Dermis blood vessel endothelial cell (primary cell): ENCODE results near the gene IMMT. TPM values are rescaled to one million over a fixed set of nuclear protein-coding genes. Genes with fewer than 3 reads are reported as not detected.
"Not testable (repeated sequence)": the region's sequence is repeated elsewhere in the genome, so short reads cannot be mapped to it uniquely, and the experiment has no call there.

ENCODE experiments used
- DNase-seq: peaks from one replicate; pipeline ENCODE4 v3.0.0; 2010
- total RNA-seq: library from RNA; depleted of rRNA; stranded (reverse); fragments of >200 nt; gene quantifications from 2 replicates; pipeline ENCODE4 v1.2.3, GENCODE V29; 2014

IMMT gene
- total RNA-seq, 1 donor from 2014 or later, result 58.5 TPM

GRCh38 chr2:86226070-86226469 lies 30.8 kb upstream of the IMMT start:
- no peak for DNase-seq

GRCh38 chr2:86225581-86225980 lies 30.3 kb upstream of the IMMT start:
- DNase-seq, result peak; percentile 89

DNA sequence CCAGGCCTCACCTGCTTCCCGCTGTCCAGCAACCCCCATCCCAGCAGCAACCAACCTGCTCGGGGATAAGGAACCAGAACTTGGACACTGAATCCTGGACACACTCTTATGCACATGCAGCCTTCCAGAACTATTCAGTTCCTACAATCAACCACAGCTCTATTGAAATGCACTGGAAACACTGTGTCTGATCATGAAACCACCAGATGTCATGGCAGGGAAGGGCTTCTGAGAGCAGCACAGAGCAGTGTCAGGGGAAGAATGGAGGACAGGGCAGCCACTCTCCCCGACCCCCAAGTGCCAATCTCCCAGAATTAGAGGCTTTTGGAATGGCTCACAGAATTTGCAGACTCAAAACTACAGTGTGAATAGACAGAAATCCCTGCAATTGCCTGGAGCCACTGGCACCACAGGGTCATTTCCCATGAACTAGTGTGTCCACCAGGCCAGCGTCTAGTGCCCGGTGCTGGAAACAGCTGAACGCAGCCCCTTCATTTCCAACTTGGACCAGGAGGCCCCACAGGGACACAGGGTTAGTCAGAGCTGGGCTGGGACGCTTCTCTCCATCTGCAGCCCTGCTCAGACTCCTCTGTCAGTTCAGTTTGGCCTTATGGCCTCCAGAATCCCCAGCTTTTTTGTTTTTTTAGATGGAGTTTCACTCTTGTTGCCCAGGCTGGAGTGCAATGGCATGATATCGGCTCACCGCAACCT lies 29.5 kb upstream of the IMMT start:
- no peak for DNase-seq

GRCh38 chr2:86223927-86224560 lies 28.8 kb upstream of the IMMT start:
- no peak for DNase-seq

DNA sequence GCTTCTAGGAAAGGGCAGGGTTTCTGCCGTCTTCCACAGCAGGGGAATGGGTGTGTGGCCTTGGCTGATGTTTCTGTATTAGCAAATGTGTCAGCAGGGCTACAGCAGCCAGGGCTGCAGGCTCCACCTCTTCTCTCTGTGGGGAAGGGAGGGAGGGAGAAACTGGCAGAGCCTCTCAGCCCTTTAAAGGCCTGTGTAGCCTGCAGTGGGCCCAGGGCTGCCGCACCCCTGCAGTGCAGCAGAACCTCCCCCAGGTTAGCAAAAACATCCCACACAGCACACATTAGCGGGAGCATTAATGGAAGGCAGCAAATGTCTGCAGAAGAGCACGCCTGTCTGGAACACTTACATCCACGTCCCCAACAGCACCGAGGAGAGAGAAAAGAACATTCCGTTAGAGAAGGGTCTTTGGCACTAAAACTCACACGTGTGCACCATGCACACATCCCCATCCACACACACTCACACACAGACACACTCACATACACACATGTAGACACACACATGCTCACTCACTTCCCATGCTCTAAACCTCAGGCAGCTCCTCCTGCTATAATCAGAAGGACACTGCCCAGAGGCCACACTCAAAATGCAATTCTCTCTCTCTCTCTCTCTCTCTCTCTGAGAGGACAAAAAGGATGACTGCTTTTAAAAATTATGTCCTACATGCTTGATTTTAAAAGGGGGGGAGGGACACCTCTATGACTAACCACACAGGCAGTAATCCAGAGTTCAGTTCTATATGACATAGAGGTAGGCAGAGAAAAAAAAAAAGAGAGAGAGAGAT lies 28.1 kb upstream of the IMMT start:
- DNase-seq, result no peak

GRCh38 chr2:86221066-86221684 lies 25.9 kb upstream of the IMMT start:
- DNase-seq, result peak; percentile 78

- DNase-seq, result no peak
Measured at GRCh38 chr2:86219896-86220295, 24.6 kb upstream of the IMMT start.

GRCh38 chr2:86218124-86218523 lies 22.9 kb upstream of the IMMT start:
- DNase-seq, result no peak

DNA sequence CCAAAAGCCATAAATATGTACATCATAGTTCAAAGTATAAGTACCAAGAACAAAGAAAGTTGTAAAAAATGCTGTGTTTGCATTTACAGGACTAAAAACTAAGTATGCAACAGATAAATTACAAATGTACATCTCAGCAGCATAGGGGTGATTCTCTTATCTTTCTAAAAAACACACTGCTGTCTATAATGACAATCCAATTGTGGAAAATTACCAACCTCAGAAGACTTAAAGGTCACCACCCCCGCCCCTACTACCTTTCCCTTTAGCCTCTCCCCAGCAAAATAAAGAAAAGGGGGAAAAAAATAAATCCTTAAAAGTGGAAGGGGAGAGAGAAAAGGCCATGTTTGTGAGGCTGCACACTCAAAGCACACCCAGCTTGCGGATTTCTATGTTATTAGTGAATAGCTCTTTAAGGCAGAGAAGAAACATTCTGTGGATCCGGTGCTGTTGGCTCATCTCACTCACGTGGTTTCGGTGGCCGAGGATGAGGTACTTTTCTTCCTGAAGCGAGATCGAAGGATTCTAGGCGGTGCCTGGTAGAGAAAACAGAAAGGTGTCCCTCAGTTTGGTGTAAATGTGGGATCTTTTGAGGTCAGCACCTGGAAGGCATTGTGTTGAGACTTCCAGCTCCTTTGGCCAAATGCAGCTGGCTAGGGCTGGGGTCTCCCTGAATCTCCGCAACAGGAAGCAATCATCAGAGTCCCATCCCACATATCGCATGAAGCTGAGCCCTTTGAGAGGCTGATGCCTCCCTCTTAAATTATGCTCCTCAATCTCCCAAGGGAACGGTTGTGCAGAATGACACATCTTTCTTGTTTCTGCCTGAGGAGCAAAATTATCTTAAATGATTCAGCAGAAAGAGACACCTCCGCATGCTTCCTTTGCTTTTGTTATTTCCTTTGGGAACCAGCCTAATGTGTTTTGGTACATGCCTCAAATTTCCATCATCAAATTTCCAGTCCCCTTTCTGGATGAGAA lies 21.6 kb upstream of the IMMT start:
- no peak for DNase-seq

GRCh38 chr2:86214503-86214832 lies 19.2 kb upstream of the IMMT start:
- DNase-seq, result no peak

DNA sequence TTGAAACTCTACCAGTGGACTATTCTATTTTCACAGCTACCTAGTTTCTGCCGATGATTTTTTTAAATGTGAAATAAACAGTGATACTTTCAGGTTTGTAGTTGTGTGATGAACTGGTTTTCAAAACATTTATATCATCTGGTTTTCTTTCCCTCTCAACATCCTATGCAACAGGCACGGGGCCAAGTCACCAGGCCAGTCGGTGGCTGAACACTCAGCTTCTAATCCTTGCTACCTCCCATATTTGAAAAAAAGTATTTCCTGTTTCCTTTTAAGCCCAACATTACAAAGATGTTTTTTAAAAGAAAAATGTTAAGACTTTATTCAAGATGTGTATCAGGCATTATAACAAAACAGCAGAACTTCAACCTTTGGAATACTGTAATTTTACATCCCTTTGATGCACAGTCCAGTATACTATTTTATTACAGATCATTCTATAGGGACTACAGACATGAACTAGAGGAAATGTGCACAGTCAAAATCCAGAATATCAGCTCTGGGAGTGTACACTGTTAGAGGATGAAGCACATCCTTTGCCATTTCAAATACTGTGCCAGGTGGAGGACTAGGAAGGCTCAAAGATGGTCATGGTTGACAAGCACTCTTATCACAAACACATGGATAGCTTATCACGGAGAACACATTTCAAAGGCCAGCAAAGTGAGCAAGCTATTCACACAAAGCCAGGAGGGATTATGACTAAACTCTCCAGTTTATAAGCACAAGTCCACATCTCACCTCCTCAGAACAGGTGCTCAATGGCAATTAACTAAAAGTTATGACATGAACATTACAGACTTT lies 18.6 kb upstream of the IMMT start:
- DNase-seq, result peak; percentile 27

- no peak for DNase-seq
Measured at GRCh38 chr2:86213056-86213455, 17.8 kb upstream of the IMMT start.

- no peak for DNase-seq
Measured at GRCh38 chr2:86211796-86212188, 16.5 kb upstream of the IMMT start.

GRCh38 chr2:86211033-86211795 lies 16.0 kb upstream of the IMMT start:
- DNase-seq, result no peak

- DNase-seq, result no peak
Measured at GRCh38 chr2:86204458-86204857, 9.2 kb upstream of the IMMT start.

GRCh38 chr2:86203614-86204013 lies 8.4 kb upstream of the IMMT start:
- no peak for DNase-seq

GRCh38 chr2:86202702-86203101 lies 7.4 kb upstream of the IMMT start:
- no peak for DNase-seq

- no peak for DNase-seq
Measured at GRCh38 chr2:86202336-86202692, 7.1 kb upstream of the IMMT start.

GRCh38 chr2:86201671-86202335 lies 6.5 kb upstream of the IMMT start:
- peak; percentile 57 for DNase-seq

- not testable (repeated sequence) for DNase-seq
Measured at GRCh38 chr2:86200564-86200963, 5.3 kb upstream of the IMMT start.
